ENCODE data around the gene SCFD2. TPM values are rescaled to one million over a fixed set of nuclear protein-coding genes. Genes with fewer than 3 reads are reported as not detected.

The SCFD2 gene
- total RNA-seq, 1 experiment from 2014 or later: 7.4 TPM

DNA sequence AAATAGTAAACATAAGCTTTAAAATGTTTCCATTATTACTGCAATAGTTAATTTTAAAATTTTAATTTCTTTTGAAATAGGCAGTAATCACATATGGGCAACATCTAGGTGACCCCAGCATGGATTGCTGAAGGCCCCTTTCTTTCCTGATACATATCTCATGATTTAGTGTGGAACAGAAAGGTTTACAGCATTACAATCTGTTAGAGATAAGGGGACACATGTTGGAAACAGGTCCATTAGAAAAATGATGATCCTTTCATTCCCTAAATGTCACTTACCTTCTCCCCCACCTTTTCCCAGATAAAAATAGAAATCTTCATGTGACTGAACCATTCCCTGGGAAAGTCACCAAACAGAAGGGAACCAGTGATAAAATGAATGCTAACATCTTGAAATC, 413.3 kb downstream of the SCFD2 start:
- in situ Hi-C loops (cut with HindIII; ENCODE audit: low pct_unique_long_range_greater_than_20kb, low sequenced_read_pairs) (no loop called here), intact Hi-C loops (cut with micrococcal nuclease; ENCODE audit: unreplicated experiment) (no loop called here)
- Histone ChIP-seq H3K4me1 (ENCODE audit: control insufficient read depth, insufficient read depth, low read length) (no peaks in the 10 kb centered on the region), H3K27ac (ENCODE audit: low read length) (no peak overlapping the region), H3K27me3 (ENCODE audit: control insufficient read depth, insufficient read depth, low read length) (no peaks in the 10 kb centered on the region), H3K9me3 (ENCODE audit: control insufficient read depth, insufficient read depth, low read depth, low read length) (no peaks in the 10 kb centered on the region), H3K4me3 (ENCODE audit: low read depth in 2 of 2, low read length in 2 of 2) (no peak overlapping the region), H3K36me3 (ENCODE audit: control insufficient read depth, insufficient read depth, low read length) (no peaks in the 10 kb centered on the region)
- ChIA-PET CTCF (no interaction called here), POLR2A (no interaction called here)
- DNase-seq (ENCODE audit: low read depth, low spot score): no peak
- no TSS peak for BruUV-seq (replicated peaks)
- no peak for TF ChIP-seq TCF7L2 (IDR thresholded peaks at IDR 0.05; ENCODE audit: low read depth, low read length)
- TF ChIP-seq, protein P1, sequence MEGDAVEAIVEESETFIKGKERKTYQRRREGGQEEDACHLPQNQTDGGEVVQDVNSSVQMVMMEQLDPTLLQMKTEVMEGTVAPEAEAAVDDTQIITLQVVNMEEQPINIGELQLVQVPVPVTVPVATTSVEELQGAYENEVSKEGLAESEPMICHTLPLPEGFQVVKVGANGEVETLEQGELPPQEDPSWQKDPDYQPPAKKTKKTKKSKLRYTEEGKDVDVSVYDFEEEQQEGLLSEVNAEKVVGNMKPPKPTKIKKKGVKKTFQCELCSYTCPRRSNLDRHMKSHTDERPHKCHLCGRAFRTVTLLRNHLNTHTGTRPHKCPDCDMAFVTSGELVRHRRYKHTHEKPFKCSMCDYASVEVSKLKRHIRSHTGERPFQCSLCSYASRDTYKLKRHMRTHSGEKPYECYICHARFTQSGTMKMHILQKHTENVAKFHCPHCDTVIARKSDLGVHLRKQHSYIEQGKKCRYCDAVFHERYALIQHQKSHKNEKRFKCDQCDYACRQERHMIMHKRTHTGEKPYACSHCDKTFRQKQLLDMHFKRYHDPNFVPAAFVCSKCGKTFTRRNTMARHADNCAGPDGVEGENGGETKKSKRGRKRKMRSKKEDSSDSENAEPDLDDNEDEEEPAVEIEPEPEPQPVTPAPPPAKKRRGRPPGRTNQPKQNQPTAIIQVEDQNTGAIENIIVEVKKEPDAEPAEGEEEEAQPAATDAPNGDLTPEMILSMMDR (IDR thresholded peaks at IDR 0.05): no peak
- no peak for TF ChIP-seq POLR2AphosphoS5 (IDR thresholded peaks at IDR 0.05; ENCODE audit: low read depth, low read length)
- TF ChIP-seq SIN3A (IDR thresholded peaks at IDR 0.05; ENCODE audit: borderline replicate concordance, insufficient read depth, low read depth, low read length): no peak
- TF ChIP-seq, protein P2, sequence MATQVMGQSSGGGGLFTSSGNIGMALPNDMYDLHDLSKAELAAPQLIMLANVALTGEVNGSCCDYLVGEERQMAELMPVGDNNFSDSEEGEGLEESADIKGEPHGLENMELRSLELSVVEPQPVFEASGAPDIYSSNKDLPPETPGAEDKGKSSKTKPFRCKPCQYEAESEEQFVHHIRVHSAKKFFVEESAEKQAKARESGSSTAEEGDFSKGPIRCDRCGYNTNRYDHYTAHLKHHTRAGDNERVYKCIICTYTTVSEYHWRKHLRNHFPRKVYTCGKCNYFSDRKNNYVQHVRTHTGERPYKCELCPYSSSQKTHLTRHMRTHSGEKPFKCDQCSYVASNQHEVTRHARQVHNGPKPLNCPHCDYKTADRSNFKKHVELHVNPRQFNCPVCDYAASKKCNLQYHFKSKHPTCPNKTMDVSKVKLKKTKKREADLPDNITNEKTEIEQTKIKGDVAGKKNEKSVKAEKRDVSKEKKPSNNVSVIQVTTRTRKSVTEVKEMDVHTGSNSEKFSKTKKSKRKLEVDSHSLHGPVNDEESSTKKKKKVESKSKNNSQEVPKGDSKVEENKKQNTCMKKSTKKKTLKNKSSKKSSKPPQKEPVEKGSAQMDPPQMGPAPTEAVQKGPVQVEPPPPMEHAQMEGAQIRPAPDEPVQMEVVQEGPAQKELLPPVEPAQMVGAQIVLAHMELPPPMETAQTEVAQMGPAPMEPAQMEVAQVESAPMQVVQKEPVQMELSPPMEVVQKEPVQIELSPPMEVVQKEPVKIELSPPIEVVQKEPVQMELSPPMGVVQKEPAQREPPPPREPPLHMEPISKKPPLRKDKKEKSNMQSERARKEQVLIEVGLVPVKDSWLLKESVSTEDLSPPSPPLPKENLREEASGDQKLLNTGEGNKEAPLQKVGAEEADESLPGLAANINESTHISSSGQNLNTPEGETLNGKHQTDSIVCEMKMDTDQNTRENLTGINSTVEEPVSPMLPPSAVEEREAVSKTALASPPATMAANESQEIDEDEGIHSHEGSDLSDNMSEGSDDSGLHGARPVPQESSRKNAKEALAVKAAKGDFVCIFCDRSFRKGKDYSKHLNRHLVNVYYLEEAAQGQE (IDR thresholded peaks at IDR 0.05; ENCODE audit: insufficient read depth in 1 of 2, low read depth in 2 of 2, low read length in 1 of 2): no peak
- ATAC-seq: no peak

DNA sequence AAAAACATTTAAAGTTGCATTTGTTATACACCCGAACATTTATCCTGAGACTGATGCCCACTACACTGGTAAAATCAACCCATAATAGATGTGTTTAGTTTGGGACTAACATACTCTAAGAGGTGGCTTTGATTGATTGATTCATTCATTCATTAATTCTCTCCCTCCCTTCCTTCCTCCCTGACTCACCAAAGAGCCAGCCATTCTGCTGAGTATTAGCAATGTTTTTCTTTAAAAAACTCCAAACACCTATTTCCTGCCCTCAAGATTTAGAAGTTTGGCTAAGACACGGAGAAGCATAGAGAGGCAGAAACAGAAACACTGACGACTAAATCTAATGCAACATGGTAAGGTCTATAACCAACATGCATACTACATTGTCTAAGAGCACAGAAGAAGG, 414.8 kb downstream of the SCFD2 start:
- POLR2A ChIA-PET: interaction anchor here (0.7 kb wide), 1 partner anchor 174 kb away, joined by 3 read pairs; no protein-coding TSS in a partner anchor
- intact Hi-C loops (cut with micrococcal nuclease; ENCODE audit: unreplicated experiment): no loop called here
- H3K27ac ChIP-seq (ENCODE audit: low read length): no peak overlapping the region
- BruUV-seq (replicated peaks): no TSS peak
- in situ Hi-C loops (cut with HindIII; ENCODE audit: low pct_unique_long_range_greater_than_20kb, low sequenced_read_pairs): no loop called here
- no peaks in the 10 kb centered on the region for H3K36me3 ChIP-seq (ENCODE audit: control insufficient read depth, insufficient read depth, low read length)
- H3K27me3 ChIP-seq (ENCODE audit: control insufficient read depth, insufficient read depth, low read length): no peaks in the 10 kb centered on the region
- TF ChIP-seq TCF7L2 (IDR thresholded peaks at IDR 0.05; ENCODE audit: low read depth, low read length) (no peak), POLR2AphosphoS5 (IDR thresholded peaks at IDR 0.05; ENCODE audit: low read depth, low read length) (no peak), SIN3A (IDR thresholded peaks at IDR 0.05; ENCODE audit: borderline replicate concordance, insufficient read depth, low read depth, low read length) (no peak)
- TF ChIP-seq, protein P1 (IDR thresholded peaks at IDR 0.05): no peak
- TF ChIP-seq, protein P2 (IDR thresholded peaks at IDR 0.05; ENCODE audit: insufficient read depth in 1 of 2, low read depth in 2 of 2, low read length in 1 of 2): no peak
- CTCF ChIA-PET: no interaction called here
- no peaks in the 10 kb centered on the region for H3K4me1 ChIP-seq (ENCODE audit: control insufficient read depth, insufficient read depth, low read length)
- no peak for ATAC-seq
- DNase-seq (ENCODE audit: low read depth, low spot score): no peak
- no peaks in the 10 kb centered on the region for H3K9me3 ChIP-seq (ENCODE audit: control insufficient read depth, insufficient read depth, low read depth, low read length)
- no peak overlapping the region for H3K4me3 ChIP-seq (ENCODE audit: low read depth in 2 of 2, low read length in 2 of 2)
